K562 (cell line): ENCODE measurements around the gene ASB15. TPM values are rescaled to one million over a fixed set of nuclear protein-coding genes. Genes with fewer than 3 reads are reported as not detected.

Experiments
- ATAC-seq: fragments of 200-7000 bp; cut with Tn5 transposase; 3 replicates; pipeline ENCODE4 v1.9.1; 2020; ENCODE audit warnings: moderate library complexity
- BruUV-seq: library from RNA; stranded (reverse); fragments of 400-500 nt; replicated peaks from 2 replicates; lab custom pipeline; 2021; lab: Mats Ljungman, UMichigan
- CTCF ChIA-PET: fragments of 300-600 bp; formaldehyde crosslinking; extraction: SDS; loops from one replicate; lab custom pipeline; 2021; ENCODE audit warnings: low intra/inter-chr PET ratio; lab: Yijun Ruan, JAX
- POLR2A ChIA-PET: fragments of 300-600, 350-650 bp; sonication (Branson Sonifier 250); formaldehyde crosslinking; extraction: SDS; loops from one replicate; lab custom pipeline; 2021; ENCODE audit warnings: antibody characterized with exemption, inconsistent platforms; lab: Yijun Ruan, JAX
- DNase-seq, 4 experiments: peaks; one replicate each; pipeline versions ENCODE4 v3.0.0 to v3.0.0-alpha.2; 2011 to 2018; ENCODE audit warnings: low spot score in 3 of 4, mixed read lengths in 3 of 4; ENCODE audit errors: extremely low read depth in 1 of 4
- FAIRE-seq: peaks from 2 replicates; lab custom pipeline; 2011; peaks lifted over from hg19 to GRCh38; lab: Jason Lieb, UNC
- H2AFZ ChIP-seq: 2 replicates; pipeline ENCODE4 v1.6.0; 2011; ENCODE audit warnings: low read depth, low read length, control low read depth, inconsistent platforms
- H3K27ac ChIP-seq: fragments of 200-600 bp; 3 replicates; pipeline ENCODE4 v1.8.0; 2011; ENCODE audit warnings: low read depth, mild to moderate bottlenecking, control low read depth, inconsistent platforms, low read length, moderate library complexity, mixed read lengths; ENCODE audit errors: extremely low read depth
- H3K27me3 ChIP-seq, 2 experiments: fragments of 300-600 bp in 1 of 2; 2 replicates in 1 of 2; 3 replicates in 1 of 2; pipeline versions ENCODE4 v1.6.0 to v1.8.0; 2011; ENCODE audit warnings: inconsistent platforms in 2 of 2, low read length in 2 of 2, mild to moderate bottlenecking in 1 of 2, mixed read lengths in 1 of 2, moderate library complexity in 1 of 2; ENCODE audit not compliant: control insufficient read depth in 2 of 2, insufficient read depth in 2 of 2
- H3K36me3 ChIP-seq: fragments of 300-600 bp; 3 replicates; pipeline ENCODE4 v1.8.0; 2011; ENCODE audit warnings: mild to moderate bottlenecking, low read length, inconsistent platforms; ENCODE audit not compliant: control insufficient read depth, insufficient read depth
- H3K4me1 ChIP-seq, 2 experiments: fragments of 200-600 bp in 1 of 2; replicated peaks in 1 of 2; 2 replicates in 1 of 2; 3 replicates in 1 of 2; pipeline versions ENCODE4 v1.5.1 to v1.8.0; 2011; ENCODE audit warnings: inconsistent platforms in 2 of 2, low read length in 2 of 2, mild to moderate bottlenecking in 1 of 2, mixed read lengths in 1 of 2, moderate library complexity in 1 of 2; ENCODE audit not compliant: control insufficient read depth in 2 of 2, insufficient read depth in 2 of 2
- H3K4me2 ChIP-seq: 2 replicates; pipeline ENCODE4 v1.6.1; 2011; ENCODE audit warnings: low read length, control low read depth, inconsistent platforms, mixed read lengths; ENCODE audit not compliant: insufficient read depth
- H3K4me3 ChIP-seq: fragments of 200-600 bp; sonication (generic), shearing (Covaris generic); 2 replicates; pipeline ENCODE4 v1.5.1; 2016; ENCODE audit warnings: control low read depth, inconsistent platforms
- H3K79me2 ChIP-seq: fragments of 200-600 bp; 3 replicates; pipeline ENCODE4 v1.8.0; 2011; ENCODE audit warnings: low read length, inconsistent platforms; ENCODE audit not compliant: control insufficient read depth, insufficient read depth
- H3K9ac ChIP-seq, 2 experiments: 2 replicates each; pipeline versions ENCODE4 v1.6.0 to v1.6.1; 2011; ENCODE audit warnings: low read depth in 2 of 2, low read length in 2 of 2, control low read depth in 1 of 2, inconsistent platforms in 1 of 2, mild to moderate bottlenecking in 1 of 2, mixed read lengths in 1 of 2; ENCODE audit not compliant: insufficient read depth in 1 of 2
- H3K9me1 ChIP-seq: one replicate; pipeline ENCODE4 v1.6.0; 2011; ENCODE audit warnings: inconsistent platforms, mild to moderate bottlenecking, low read length, moderate library complexity; ENCODE audit not compliant: control insufficient read depth, insufficient read depth
- H3K9me3 ChIP-seq: replicated peaks from 2 replicates; pipeline ENCODE4 v1.5.1; 2011; ENCODE audit warnings: low read depth, low read length, inconsistent platforms; ENCODE audit not compliant: control insufficient read depth, insufficient read depth
- H4K20me1 ChIP-seq: replicated peaks from 2 replicates; pipeline ENCODE4 v1.6.1; 2011; ENCODE audit warnings: low read length, inconsistent platforms, mixed read lengths; ENCODE audit not compliant: control insufficient read depth, insufficient read depth
- CBX8 ChIP-seq: fragments of 200-600 bp; sonication (generic); IDR thresholded peaks from 2 replicates; pipeline ENCODE4 v1.6.1; 2012; ENCODE audit warnings: borderline replicate concordance, mixed run types, low read depth, mild to moderate bottlenecking, moderate library complexity, mixed read lengths, low read length, control low read depth, inconsistent platforms; ENCODE audit not compliant: poor library complexity, severe bottlenecking; ENCODE audit errors: extremely low read depth
- CEBPB ChIP-seq: fragments of 450-650 bp; IDR thresholded peaks from 2 replicates; pipeline ENCODE4 v1.6.1; 2016; ENCODE audit warnings: missing genetic modification characterization, missing compliant biosample characterization
- CEBPG ChIP-seq, 3 experiments: fragments of 200-800 bp in 1 of 3; sonication (Bioruptor generic) in 1 of 3; sonication (generic) in 1 of 3; formaldehyde crosslinking in 1 of 3; IDR thresholded peaks in 2 of 3; conservative IDR thresholded peaks in 1 of 3; 2 replicates each; pipeline versions ENCODE4 v1.6.1 to v1.8.0; 2016 to 2022; ENCODE audit warnings: missing compliant biosample characterization in 2 of 3, missing genetic modification characterization in 2 of 3, mild to moderate bottlenecking in 1 of 3, missing genetic modification reagents in 1 of 3
- E2F3 ChIP-seq: fragments of 250-450 bp; sonication (Bioruptor Pico); IDR thresholded peaks from 2 replicates; pipeline ENCODE4 v1.4.0; 2020; ENCODE audit warnings: mild to moderate bottlenecking
- GTF2A2 ChIP-seq: IDR thresholded peaks from 2 replicates; pipeline ENCODE4 v1.6.1; 2016; ENCODE audit warnings: mild to moderate bottlenecking, missing genetic modification characterization, missing compliant biosample characterization
- ILK ChIP-seq: fragments of 450-650 bp; IDR thresholded peaks from 2 replicates; pipeline ENCODE4 v1.6.1; 2016; ENCODE audit warnings: missing genetic modification characterization, low read depth, mild to moderate bottlenecking, missing compliant biosample characterization, moderate library complexity, borderline replicate concordance
- L3MBTL2 ChIP-seq: fragments of 450-650 bp; IDR thresholded peaks from 2 replicates; pipeline ENCODE4 v1.6.1; 2016; ENCODE audit warnings: mild to moderate bottlenecking, moderate library complexity
- MBD2 ChIP-seq: sonication (generic); IDR thresholded peaks from 2 replicates; pipeline ENCODE4 v1.6.1; 2016; ENCODE audit warnings: low read depth, borderline replicate concordance
- USF1 ChIP-seq: sonication (generic); formaldehyde crosslinking; IDR thresholded peaks from 2 replicates; pipeline ENCODE4 v1.9.0; 2022; ENCODE audit warnings: mild to moderate bottlenecking, missing genetic modification reagents
- ZNF175 ChIP-seq: fragments of 200-800 bp; sonication (Bioruptor generic); IDR thresholded peaks from 2 replicates; pipeline ENCODE4 v1.6.1; 2016; ENCODE audit warnings: low read depth, mild to moderate bottlenecking, missing genetic modification characterization, missing compliant biosample characterization
- ZNF511 ChIP-seq: sonication (generic); formaldehyde crosslinking; IDR thresholded peaks from 2 replicates; pipeline ENCODE4 v1.8.0; 2022; ENCODE audit warnings: mild to moderate bottlenecking, missing genetic modification reagents
- ZNF668 ChIP-seq: fragments of 250-450 bp; sonication (Bioruptor Pico); IDR thresholded peaks from 2 replicates; pipeline ENCODE4 v1.8.0; 2022; ENCODE audit warnings: mild to moderate bottlenecking, inconsistent platforms
- ZNF699 ChIP-seq: fragments of 250-450 bp; sonication (Bioruptor Pico); IDR thresholded peaks from 2 replicates; pipeline ENCODE4 v1.8.0; 2021; ENCODE audit warnings: mild to moderate bottlenecking, moderate library complexity; ENCODE audit not compliant: insufficient replicate concordance
- ZNF764 ChIP-seq: fragments of 250-450 bp; sonication (Bioruptor Pico); IDR thresholded peaks from 2 replicates; pipeline ENCODE4 v1.4.0; 2020; ENCODE audit warnings: low read depth, mild to moderate bottlenecking, moderate library complexity
- ZSCAN32 ChIP-seq: fragments of 450-650 bp; formaldehyde crosslinking; IDR thresholded peaks from 2 replicates; pipeline ENCODE4 v1.4.0; 2020; ENCODE audit warnings: mild to moderate bottlenecking, moderate library complexity
- WGBS: fragments of 100-300 bp; shearing (Covaris generic); methylation state at CpG from one replicate; pipeline ENCODE4 v1.1.6; 2016; ENCODE audit warnings: low coverage, mixed read lengths; ENCODE audit not compliant: insufficient coverage; ENCODE audit errors: missing lambda C conversion rate; 5-methylcytosine and 5-hydroxymethylcytosine counted together
- in situ Hi-C: fragments of 300-500 bp; cut with MboI; formaldehyde crosslinking; loops from 4 replicates; pipeline ENCODE4 v1.15.0; 2018; ENCODE audit warnings: inconsistent platforms, mixed read lengths
- intact Hi-C: fragments of 100-400 bp; cut with micrococcal nuclease; formaldehyde crosslinking; loops from 2 replicates; pipeline ENCODE4 v1.14.2; 2022
- polyA plus RNA-seq, 8 experiments: library from polyadenylated mRNA; depleted of rRNA in 4 of 8; stranded (reverse) in 5 of 8; unstranded in 3 of 8; fragments of >200 nt; fragmentation: Nextera tagmentation in 2 of 8; fragmentation: Illumina TruSeq in 1 of 8; extraction: Ambion mirVana in 2 of 8; extraction: Trizol in 1 of 8; gene quantifications; 2 replicates each; pipeline versions ENCODE4 v1.2.1 to v1.2.3, GENCODE V29; 2011 to 2014; ENCODE audit warnings: inconsistent platforms in 1 of 8, missing spikeins in 1 of 8
- total RNA-seq, 7 experiments: library from RNA; depleted of rRNA in 6 of 7; stranded (reverse); fragments of >200 nt in 6 of 7; fragmentation: Illumina TruSeq in 2 of 7; extraction: Trizol in 2 of 7; gene quantifications; 2 replicates each; pipeline versions ENCODE4 v1.2.1 to v1.2.3, GENCODE V29; 2011 to 2021; ENCODE audit warnings: low replicate concordance in 1 of 7
- TF ChIP-seq, protein P1 (sequence below): fragments of 450-650 bp; IDR thresholded peaks from 2 replicates; pipeline ENCODE4 v1.6.1; 2014; ENCODE audit warnings: low read depth, mild to moderate bottlenecking, moderate library complexity, borderline replicate concordance
- TF ChIP-seq, protein P2 (sequence below): fragments of 450-650 bp; IDR thresholded peaks from 2 replicates; pipeline ENCODE4 v1.6.1; 2016; ENCODE audit warnings: antibody characterized with exemption

Gene ASB15
- total and polyA plus RNA-seq, 9 of the 15 experiments (the other 6 are each of a cell fraction or from before 2014, with no cell fraction given): 0.03 to 0.14 (median 0.04) TPM; not detected in 3

- peaks cover 0 to 6% of the 10 kb centered on the region in 2 experiments; a peak in 2 of 5 replicates for H3K4me1 ChIP-seq
- H3K9ac ChIP-seq: no peak overlapping the region
- WGBS: 6% methylated on average over 2 of the region's 2 CpGs
- no peaks in the 10 kb centered on the region; a peak in 1 of 5 replicates for H3K27me3 ChIP-seq
- H3K4me2 ChIP-seq: no peak overlapping the region
- H3K9me3 ChIP-seq: no peaks in the 10 kb centered on the region
- H4K20me1 ChIP-seq: no peaks in the 10 kb centered on the region
- H2AFZ ChIP-seq: peak overlapping the region; percentile 91
- ChIA-PET POLR2A (interaction anchor here (0.8 kb wide), 1 partner anchor 131 kb away, joined by 4 read pairs; no protein-coding TSS in a partner anchor), CTCF (no interaction called here)
- ATAC-seq: 0 out of 3 replicates have a peak, but pooled peaks have one; percentile 14
- FAIRE-seq: no peak
- in situ Hi-C loops: no loop called here
- no peaks in the 10 kb centered on the region for H3K9me1 ChIP-seq
- no peak overlapping the region for H3K4me3 ChIP-seq
- intact Hi-C loops: loop anchor here (2.0 kb wide), 1 partner anchor 130 kb away; no protein-coding TSS in a partner anchor
- no peaks in the 10 kb centered on the region for H3K79me2 ChIP-seq
- H3K27ac ChIP-seq: no peak overlapping the region
- BruUV-seq: no TSS peak
- H3K36me3 ChIP-seq: no peaks in the 10 kb centered on the region
- DNase-seq: no peak
- TF ChIP-seq ZSCAN32 (CRISPR knock-in tag): 0 out of 2 replicates have a peak, but pooled peaks have one; percentile 45
- TF ChIP-seq ZNF699 (CRISPR knock-in tag): no peak
- no peak for TF ChIP-seq ZNF764 (CRISPR knock-in tag)
- TF ChIP-seq USF1 (CRISPR knock-in tag): no peak
- 0 out of 2 replicates have a peak, but pooled peaks have one; percentile 34 for TF ChIP-seq CEBPG (CRISPR knock-in tag; IDR thresholded peaks at IDR 0.05)
- peak; percentile 85 to 86 for TF ChIP-seq CEBPG (tag; conservative IDR thresholded peaks at IDR 0.05 in 1 of 2, IDR thresholded peaks at IDR 0.05 in 1 of 2)
- TF ChIP-seq GTF2A2 (tag): no peak
- TF ChIP-seq MBD2: no peak
- TF ChIP-seq CEBPB (tag): peak; percentile 46
- TF ChIP-seq E2F3: no peak
- no peak for TF ChIP-seq CBX8
- TF ChIP-seq, protein P1, sequence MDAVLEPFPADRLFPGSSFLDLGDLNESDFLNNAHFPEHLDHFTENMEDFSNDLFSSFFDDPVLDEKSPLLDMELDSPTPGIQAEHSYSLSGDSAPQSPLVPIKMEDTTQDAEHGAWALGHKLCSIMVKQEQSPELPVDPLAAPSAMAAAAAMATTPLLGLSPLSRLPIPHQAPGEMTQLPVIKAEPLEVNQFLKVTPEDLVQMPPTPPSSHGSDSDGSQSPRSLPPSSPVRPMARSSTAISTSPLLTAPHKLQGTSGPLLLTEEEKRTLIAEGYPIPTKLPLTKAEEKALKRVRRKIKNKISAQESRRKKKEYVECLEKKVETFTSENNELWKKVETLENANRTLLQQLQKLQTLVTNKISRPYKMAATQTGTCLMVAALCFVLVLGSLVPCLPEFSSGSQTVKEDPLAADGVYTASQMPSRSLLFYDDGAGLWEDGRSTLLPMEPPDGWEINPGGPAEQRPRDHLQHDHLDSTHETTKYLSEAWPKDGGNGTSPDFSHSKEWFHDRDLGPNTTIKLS: no peak
- no peak for TF ChIP-seq L3MBTL2
- no peak for TF ChIP-seq ZNF511 (CRISPR knock-in tag)
- TF ChIP-seq, protein P2, sequence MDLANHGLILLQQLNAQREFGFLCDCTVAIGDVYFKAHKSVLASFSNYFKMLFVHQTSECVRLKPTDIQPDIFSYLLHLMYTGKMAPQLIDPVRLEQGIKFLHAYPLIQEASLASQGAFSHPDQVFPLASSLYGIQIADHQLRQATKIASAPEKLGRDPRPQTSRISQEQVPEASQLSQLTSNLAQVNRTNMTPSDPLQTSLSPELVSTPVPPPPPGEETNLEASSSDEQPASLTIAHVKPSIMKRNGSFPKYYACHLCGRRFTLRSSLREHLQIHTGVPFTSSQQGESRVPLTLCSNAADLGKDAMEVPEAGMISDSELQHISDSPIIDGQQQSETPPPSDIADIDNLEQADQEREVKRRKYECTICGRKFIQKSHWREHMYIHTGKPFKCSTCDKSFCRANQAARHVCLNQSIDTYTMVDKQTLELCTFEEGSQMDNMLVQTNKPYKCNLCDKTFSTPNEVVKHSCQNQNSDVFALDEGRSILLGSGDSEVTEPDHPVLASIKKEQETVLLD: no peak
- 0 out of 2 replicates have a peak, but pooled peaks have one; percentile 4 for TF ChIP-seq ZNF175 (CRISPR knock-in tag)
- TF ChIP-seq ZNF668 (CRISPR knock-in tag): no peak
- no peak for TF ChIP-seq ILK (tag)
Observed at GRCh38 chr7:123625254-123625653, 23.6 kb downstream of the ASB15 start.
